GM21825 (cell line): ENCODE results near the gene HPCAL1.
A peak's percentile ranks its signal among the peaks of the same experiment; 100 is the strongest.

Experiments
- ATAC-seq: cut with Tn5 transposase; IDR thresholded peaks from one replicate; pipeline ENCODE4 v1.9.1; 2021; ENCODE audit warnings: mild to moderate bottlenecking, moderate library complexity; ENCODE audit not compliant: unreplicated experiment

HPCAL1 gene

DNA sequence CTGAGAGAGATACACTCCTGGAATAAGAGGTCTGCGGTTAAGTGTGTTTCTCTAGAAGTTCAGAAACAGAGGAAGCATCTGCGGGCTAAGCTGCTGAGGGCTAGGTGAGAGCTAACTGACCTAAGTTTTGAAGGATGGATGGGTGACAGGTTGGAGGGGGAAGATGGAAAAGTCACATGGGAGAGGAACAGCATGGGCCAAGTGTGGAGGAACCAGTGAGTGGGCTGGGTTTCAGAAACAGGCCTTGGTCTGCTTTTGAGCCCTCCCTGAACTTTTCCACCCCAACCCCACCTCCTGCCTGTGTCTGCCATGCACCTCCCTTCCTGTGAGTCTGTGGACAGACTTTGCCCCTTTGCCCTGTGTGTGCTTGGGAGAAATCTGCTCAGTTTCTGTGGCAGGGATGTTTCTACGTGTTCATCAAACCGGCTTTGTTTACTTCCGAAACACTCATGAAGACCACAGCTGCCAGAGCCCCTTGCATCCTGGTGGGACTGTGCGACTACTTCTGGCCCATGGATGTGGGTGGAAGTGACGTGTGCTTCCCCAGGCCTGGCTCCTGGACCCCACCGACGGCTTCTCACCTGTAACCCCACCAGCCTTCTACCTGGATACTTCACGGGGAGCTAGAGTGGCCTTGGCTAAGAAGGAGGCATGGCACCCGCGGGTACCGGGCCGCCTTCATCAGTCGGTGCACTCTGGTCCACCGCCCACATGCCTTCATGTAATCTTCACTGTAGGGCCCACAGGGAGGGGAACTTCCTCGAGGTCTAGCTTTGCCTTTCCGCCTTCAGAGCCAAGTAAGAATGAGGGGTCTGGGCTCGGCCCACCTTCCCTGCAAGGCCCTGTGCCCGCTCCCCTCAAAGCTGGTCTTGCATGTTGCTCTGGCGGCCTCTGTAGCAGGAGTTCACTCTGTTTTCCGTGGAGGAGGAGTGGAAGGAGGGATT, 1.4 kb upstream of the HPCAL1 start:
- no peak for ATAC-seq

DNA sequence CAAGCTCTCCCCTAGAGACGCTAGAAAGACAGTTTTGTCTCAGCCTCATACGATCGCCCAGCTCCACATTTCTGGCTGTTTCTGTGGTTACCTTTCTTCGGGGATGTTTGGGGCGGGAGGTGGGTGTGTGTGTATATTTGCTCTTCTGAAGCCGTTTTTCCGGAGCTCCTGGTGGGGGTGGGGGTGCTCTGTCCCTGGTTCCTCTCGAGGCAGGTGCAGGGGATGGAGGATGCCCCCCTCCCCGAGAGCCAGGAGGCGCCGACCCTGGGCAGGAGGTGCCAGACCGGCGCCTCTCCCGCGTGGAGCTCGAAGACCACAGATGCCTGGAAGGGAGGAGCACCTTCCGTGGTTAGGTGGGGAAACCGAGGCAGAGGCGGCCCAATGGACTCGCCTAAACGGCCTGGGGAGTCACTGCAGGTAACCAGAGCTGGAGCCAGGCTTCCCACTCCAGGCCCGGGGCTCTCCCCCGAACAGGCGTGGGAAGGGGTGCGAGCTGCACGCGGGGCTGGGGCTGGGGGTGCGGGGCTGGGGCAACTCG, 694 bp upstream of the HPCAL1 start:
- ATAC-seq = no peak

DNA sequence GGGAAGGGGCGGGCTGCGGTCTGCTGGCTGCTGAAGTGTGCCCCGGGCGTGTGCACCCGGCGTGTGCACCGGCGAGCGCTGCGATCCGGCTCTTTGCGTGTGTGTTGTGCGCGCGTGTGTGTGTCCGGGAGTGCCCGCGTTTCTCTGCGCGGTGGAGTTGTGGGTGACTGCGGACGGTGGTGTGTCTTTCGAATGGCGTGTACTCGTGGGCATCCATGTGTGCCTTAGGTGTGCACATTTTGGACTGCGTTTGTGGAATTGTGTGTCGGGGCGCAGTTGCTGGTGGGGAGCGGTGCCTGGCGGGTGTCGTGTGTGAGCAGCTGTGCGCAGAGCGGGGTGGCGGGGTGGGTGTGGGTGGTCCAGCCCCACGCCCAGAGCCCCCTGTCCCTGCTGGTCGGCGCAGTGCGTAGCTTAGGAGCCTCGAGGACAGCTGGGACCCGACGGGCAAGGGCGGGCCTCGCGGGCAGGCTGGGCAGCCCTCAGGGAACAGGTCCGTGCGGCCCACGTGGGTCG, 533 bp downstream of the HPCAL1 start:
- peak; percentile 3 for ATAC-seq

DNA sequence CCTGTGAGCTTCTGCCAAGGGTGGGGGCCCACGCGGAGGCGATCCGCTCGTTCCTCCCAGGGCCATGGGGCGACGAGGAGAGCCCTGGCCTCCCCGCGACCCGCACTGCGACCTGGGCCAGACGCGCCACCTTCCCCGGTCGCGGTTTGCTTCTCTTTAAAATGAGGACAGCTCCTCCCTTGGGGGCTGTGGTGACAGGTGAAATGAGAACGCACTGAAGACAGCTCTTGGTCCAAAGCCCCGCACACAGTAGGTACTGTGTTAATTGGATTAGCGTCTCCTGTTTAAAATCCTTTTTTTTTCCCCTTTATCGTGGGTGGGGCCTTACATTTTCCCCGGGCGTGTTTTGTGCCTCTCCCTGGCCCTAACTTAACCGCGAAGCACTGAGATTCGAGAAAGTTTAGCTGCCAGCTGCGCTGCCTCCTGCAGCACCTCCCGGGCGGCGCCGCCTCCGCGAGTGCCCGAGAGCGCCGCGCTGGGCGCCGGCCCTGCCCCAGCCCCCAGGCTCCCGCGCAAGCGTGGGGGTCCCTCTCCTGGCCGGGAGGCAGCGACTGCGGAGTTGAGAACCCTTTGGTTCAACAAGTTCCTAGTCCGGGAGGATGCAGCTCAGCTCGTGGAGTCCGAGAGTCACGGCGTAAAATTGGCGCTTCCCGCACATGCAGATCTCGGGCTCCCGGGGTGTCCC, 1.1 kb downstream of the HPCAL1 start:
- peak; percentile 18 for ATAC-seq

DNA sequence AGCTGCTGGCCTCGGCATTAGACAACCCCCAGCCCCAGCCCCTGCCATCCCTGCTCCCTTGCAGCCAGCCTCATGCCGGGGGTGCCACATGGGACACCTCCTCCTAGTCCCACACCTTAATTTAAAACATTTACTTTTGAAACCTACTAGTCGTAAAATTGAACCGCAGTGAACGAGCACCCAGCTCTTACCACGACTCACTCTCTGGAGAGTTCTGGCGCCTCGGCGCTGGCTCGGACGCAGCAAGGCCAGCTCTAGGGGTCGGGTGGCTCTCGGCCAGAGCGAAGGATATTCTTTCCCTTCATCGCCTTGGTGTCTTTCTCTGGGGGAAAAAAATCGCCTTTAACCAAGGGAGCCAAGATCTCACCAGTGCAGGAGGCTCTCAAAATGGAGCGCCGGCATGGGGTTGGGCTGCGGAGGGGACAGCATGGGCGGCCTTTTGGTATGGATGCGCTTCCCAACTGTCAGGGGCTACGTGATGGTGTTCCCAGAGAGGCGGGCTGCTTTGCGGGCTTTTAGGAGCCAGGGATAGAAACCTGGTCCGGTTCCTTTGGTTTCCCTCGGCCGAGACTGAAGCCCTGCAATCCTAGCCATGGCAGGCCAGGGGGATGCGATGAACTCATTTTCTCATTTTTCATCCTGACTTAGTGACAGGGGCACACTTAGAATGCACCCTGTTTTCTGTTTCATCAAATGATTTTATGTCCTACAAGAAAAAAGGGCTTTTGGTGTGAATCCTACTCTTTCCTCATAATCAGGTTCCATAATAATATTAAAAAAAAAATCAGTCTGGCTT, 2.0 kb downstream of the HPCAL1 start:
- no peak for ATAC-seq

DNA sequence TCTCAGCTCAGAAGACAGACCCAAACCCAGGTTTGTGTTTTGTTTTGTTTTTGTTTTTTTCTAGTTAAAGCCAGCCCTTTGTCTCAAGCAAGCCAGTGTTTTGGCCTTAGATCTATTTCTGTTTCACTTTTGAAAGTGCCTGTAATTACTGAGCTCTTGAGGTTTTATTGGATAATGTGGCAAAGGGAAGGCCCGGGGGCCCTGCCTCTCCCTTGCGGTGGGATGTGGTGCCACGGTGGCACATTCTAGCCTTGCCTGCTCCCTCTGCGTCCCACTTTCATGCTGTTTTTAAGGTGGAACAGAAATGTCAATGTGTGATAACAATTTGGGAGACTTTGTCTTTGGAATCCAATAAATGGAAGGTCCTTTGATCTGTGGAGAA, 2.5 kb downstream of the HPCAL1 start:
- ATAC-seq = no peak

DNA sequence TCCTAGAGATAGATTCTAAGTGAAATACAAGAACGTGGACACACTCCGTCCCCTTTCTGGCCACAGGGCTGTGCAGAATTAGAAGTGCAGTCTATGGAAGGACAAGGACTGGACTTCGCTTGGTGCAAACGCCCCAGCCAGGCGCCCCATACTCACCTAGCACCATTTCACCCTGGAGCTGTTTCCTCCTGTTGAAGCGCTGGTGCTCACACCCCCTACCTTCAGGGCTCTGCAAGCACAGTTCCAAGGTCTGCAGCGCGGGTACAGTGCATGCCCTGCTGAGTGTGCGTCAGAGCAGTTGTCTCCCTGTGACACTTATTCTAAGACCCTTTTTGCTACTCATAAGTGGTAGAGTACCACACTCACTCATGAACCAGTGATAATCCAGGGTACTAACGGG, 3.0 kb downstream of the HPCAL1 start:
- no peak for ATAC-seq

DNA sequence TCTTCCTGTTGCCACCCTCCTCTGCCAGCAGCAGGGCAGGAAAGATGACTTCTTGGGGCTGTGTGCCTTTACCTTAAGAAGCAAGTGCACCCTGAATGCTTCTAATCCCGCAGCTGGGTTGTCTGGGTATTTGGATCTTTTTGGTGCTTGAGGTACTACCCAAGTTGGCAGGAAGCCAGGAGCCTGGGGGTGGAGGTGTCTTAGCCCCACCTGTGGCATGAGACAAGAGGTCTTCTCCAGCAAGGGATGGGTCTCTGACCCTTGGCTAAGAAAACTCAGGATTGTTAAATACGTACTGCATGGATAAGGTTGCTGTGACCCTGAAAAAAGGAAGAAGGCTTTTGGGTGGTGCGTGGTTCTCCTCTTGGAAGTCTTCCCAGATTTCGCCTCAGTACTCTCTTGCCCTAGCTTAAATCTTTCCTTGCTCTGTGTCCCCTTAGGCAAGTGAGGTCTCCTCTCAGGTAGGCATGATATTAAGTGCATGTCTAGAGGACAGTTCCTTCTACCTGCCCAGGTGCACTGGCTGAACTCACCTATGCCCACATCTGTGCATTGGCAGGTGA, 4.3 kb downstream of the HPCAL1 start:
- no peak for ATAC-seq

DNA sequence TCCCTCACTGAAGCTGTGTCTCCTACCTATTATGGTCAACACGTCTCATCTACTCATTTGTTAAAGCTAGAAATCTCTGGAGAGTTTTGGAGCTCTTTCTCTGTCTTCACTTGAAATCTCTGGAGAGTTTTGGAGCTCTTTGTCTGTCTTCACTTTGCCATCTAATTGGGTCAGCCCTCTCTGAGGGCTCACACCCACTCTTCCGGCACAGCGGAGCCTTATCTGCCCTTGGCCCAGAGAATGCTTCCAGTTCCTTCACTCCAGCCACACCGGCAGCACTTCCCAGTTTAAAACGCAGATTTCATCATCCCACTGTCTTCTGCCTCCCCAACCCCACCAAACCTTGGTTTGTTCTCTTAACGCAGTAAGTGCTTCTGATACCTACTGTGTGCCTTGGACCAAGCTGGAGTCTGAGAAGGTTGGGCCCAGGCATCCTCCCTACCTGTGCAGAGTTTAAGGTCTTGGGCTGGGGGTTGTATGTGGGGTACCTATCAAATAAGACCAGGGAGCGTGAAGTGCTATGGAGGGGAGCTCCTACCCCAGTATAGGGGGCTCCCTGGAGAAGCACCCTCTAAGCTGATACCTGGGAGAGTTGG, 5.0 kb downstream of the HPCAL1 start:
- no peak for ATAC-seq

DNA sequence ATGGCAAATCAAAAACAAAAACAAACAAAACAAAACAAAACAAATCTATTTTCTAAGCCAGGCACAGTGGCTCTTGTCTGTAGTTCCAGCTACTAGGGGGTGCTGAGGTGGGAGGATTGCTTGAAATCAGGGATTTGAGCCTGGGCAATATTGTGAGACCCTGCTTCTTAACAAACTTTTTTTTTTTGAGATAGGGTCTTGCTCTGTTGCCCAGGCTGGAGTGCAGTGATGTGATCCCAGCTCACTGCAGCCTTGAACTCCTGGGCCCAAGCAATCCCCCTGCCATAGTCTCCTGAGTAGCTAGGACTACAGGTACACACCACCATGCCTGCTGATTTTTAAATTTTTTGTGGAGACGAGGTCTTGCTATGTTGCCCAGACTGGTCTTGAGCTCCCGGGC, 6.2 kb downstream of the HPCAL1 start:
- no peak for ATAC-seq

DNA sequence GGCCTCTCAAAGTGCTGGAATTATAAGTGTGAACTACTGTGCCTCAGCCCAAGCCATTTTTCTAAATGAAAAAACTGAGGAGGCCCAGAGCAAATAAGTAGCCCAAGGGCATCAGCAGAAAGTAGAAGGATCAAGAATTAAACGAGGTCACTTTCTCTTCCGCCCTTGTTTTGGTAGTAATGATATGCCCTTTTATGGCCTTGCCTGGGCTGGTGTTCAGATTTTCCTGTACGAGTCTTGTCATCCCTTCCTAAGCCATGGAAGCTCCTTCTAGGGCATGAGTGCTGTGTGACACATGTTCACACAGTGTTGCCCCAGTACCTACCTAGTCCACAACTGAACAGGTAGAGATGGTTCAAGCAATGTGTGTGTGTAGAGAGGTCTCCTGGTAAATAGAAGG, 6.6 kb downstream of the HPCAL1 start:
- ATAC-seq = no peak

DNA sequence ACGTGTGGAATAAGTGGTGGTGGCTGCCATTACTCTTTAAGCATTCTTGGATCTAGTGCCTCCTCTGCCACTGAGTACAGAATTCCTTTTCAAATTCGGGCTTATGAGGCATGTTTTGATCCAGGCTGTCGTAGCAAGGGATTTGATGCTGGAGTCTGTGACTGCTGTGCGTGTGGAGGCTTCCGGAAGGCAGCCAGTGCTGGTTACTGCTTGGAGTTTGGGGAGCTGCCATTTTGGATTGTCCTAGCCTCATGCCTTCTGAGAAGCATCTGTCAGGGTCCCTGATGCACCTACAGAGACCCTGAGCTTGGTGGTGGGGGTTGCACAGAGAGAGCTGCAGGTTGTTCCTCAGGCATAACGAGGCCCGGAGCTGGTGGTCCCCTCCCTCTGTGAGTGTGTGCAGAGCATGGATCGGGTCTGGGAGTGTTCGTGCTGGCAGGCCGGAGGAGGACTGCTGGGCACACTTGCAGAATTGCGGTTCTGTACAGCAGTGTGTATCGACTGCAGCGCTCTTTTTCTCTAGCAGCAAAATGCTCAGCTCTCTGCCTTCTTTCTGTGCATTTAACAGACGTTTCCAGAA, 7.7 kb downstream of the HPCAL1 start:
- no peak for ATAC-seq

DNA sequence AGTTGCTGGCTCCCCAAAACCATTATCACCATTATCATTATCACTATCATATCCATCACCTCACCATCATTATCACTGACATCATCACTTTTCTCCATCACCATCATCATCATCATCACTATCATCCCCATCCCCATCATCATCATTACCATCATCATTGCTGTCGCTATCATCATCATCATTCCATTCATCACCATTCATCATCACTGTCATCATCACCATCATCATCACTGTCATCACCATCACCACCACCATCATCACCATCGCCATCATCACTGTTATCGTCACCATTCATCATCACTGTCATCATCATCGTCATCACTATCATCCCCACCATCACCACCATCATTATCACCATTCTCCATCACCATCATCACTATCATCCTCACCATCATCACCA, 9.0 kb downstream of the HPCAL1 start:
- ATAC-seq = no peak

DNA sequence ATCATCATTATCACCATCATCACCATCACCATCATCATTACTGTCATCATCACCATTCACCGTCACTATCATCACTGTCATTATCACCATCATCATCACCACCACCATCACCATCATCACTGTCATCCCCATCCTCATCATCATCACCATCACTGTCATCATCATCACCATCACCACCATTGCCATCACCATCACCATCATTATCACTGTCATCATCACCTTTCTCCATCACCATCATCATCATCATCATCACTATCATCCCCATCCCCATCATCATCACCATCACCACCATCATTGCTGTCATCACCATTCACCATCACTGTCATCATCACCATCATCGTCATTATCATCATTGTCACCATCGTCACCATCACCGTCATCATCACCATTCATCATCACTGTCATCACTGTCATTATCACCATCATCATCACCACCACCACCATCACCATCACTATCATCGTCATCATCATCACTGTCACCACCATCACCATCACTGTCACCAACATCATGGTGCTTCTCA, 9.8 kb downstream of the HPCAL1 start:
- no peak for ATAC-seq

DNA sequence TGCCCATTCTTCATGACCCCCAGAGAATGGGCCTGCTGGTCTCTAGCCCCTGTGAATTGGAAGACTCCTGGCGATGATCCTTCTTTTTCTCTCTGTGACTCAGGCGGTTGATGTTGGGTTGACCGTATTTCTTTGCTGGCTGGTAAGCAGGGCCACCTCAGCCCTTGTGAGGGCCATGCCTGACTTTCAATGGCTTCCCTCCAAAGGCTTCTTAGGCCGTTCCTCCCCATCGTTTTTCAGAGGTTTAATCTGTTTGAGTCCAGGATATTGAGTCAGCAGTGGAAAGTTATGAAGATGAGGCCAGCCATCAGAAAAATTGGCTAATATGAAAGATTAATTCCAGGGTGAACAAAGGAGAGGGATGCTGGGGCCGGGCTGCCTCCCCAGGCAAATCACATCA, 13.6 kb downstream of the HPCAL1 start:
- ATAC-seq = no peak

DNA sequence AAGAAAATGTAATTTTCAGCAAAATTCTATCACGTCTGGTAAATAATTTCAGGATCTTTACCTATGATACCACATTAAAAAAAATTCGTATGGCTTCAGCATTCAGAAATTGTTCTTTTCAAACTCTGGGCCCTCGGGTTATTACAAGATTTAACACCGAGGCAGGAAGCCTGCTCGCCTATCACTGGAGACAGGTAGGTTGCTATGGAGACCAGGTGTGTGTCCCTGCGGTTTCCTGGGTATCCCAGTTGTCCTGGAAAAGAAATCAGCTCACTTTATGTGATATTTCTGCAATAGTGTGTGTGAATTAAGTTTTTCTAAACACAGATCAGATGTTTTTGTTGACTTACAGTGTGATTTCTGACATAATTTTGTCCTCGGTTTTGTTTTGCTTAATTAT, 14.2 kb downstream of the HPCAL1 start:
- no peak for ATAC-seq

DNA sequence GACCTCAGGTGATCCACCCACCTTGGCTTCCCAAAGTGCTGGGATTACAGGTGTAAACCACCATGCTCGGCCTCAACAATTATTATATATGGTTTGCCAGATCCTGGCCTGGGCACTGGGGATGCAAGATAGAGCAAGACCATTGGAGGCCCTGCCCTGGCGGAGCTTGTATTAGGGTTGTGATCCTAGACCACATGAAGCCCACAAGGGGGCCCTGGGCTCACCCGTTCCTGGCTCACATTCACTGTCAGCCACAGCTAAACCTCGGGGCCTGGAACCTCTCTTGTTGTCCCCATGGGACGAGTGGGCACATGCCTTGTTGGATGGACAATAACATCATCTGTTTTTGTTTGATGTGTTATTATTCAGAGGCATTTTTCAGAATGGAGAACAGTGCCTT, 14.9 kb downstream of the HPCAL1 start:
- ATAC-seq = no peak

DNA sequence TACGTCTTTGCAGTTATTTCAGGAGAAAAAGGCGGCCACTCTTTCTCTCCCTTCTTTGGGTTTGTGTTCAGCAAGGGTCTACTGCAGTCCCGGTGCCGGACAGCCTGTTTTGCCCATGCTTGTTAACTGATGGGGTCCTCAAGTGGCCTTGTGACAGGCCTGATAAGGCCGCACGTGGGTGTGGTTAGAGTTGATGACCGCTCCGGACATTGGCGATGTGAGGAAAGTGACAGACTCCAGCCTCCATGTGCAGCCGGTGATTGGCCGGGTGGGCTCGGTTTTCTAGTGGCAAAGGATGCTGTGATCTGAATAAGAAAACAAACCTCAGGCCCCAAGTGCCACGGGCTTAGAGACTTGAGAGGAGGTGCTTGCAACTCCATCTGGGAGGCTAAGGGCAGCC, 15.6 kb downstream of the HPCAL1 start:
- ATAC-seq = no peak

DNA sequence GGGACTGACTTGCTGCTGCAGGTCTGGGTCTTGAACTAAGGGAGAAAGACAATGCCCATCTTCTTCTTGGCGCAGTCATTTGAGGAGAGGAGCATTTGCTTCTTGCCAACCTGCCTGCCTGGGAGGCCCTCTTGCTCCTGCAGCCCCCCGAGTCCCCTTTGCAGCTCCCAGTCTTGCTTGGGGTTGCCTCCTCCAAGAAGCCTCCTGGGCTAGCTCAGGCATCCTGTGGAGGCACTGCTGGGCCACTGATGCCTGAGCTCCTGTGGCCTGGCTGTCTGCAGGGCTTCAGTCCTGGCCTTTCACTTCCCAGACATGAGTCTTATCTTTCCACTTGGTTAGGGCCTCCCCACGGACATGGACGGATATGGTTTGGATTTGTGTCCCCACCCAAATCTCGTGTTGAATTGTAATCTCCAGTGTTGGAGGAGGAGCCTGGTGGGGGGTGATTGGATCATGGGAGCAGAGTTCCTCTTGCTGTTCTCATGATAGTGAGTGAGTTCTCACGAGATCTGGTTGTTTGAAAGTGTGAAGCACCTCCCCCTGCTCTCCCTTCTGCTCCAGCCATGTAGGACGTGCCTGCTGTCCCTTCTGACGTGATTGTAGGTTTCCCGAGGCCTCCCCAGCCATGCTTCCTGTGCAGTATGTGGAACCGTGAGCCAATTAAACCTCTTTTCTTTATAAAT, 17.3 kb downstream of the HPCAL1 start:
- no peak for ATAC-seq
